Activated CD4-positive, alpha-beta T cell treated with anti-CD3 and anti-CD28 coated beads, Interleukin-2, amount 50 U/mL, for 4 hours (primary cell): ENCODE data around the gene RASSF9.

ENCODE experiments used
- DNase-seq, 2 experiments: peaks; one replicate each; pipeline ENCODE4 v3.0.0-alpha.2; 2020

RASSF9 gene

GRCh38 chr12:85836197-85837090, at the start of gene RASSF9:
TSS of gene RASSF9 (minus strand) at chr12:85836409. CDS start at chr12:85836201, 208 bp downstream.
- no peak for DNase-seq

DNA sequence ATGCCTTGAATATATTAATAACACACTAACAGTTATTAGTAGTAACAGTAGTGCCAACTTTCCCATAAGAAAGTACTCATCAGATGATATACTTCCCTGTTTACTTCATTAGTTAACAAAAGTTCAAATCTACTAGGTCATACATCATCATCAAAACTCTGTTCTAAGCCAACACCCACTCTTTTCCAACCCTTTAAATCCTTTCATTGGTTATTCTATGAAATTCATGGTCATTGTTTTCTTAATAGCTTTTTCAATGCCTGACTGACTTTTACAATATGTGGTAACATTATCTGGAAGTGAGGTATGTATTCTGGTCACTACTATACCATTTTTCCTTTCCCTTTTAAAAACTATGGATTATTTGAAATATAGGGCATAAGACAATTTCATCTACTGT, 47.6 kb upstream of the RASSF9 start:
- no peak for DNase-seq

DNA sequence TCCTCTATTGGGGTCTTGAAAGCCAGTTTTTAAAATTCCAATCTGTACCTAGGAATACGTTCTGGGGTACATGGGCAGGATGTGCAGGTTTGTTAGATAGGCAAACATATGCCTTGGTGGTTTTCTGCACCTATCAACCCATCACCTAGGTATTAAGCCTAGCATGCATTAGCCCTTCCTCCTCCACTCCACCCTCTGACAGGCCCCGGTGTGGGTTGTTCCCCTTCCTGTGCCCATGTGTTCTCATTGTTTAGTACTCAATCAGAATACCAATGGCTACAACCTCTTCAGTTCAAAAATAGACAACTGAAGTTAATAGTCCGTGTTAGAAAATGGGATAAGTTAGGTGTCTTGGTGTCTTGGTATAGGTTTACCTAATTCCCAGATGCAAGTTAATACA, 41.2 kb upstream of the RASSF9 start:
- DNase-seq, result no peak

GRCh38 chr12:85874031-85874461, 37.8 kb upstream of the RASSF9 start, which contains the start of gene NTS:
TSS of gene NTS (plus strand) at chr12:85874295. CDS start at chr12:85874404, 109 bp downstream.
- DNase-seq, result no peak

GRCh38 chr12:85872497-85873091, 36.4 kb upstream of the RASSF9 start:
- DNase-seq, result no peak

- no peak for DNase-seq
Measured at GRCh38 chr12:85866986-85867776, 31.0 kb upstream of the RASSF9 start.

GRCh38 chr12:85865890-85866289, 29.7 kb upstream of the RASSF9 start:
- DNase-seq, result no peak

DNA sequence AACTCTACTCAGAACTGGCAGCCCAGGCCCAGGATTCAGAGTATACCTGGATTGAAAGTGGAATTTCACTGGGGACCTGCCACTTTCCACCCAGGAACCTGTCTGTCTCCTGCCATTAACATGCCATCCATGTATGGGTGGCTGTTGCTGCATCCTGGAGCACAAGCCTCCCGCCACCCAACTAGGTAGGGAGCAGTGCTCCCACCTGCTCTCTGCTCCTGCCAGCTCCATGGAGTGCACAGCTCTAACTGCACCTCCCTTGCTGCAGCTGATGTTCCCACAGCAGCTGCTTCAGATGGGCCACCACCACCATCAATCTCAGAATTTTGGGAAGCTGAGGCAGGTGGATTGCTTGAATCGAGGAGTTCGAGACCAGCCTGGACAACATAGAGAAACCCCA, 20.8 kb upstream of the RASSF9 start:
- no peak for DNase-seq

DNA sequence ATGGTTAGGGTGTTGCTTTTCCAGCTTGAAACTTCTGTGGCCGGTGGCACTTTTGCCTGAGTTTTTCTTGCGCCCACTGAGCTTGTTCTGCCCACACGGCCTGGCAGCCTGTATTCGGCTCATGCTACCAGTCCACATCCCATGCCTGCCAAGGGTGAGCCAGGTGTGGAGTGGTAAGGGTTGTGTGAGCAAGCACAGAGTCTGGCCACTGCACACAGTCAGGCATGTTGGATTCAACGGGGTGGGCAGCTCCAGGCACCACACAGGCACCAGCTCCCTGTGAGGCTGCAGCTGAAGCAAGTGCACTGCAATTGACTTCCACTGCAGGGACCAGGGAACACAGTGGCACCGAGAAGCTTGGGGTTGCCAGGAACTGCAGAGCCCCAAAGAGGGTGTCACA, 19.1 kb upstream of the RASSF9 start:
- DNase-seq, result no peak

DNA sequence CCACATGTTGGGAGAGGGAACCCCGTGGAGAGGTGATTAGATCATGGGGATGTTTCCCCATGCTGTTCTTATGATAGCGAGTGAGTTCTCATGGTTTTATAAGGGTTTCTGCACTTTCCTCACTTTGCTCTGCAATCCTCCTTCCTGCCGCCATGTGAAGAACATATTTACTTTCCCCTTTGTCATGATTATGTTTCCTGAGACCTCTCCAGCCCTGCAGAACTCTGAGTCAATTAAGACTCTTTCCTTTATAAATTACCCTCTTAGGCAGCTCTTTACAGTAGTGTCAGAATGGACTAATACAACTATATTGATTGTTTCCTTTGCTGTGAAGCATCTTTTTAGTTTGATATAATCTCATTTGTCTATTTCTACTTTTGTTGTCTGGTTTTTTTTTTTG, 13.1 kb upstream of the RASSF9 start:
- no peak for DNase-seq

DNA sequence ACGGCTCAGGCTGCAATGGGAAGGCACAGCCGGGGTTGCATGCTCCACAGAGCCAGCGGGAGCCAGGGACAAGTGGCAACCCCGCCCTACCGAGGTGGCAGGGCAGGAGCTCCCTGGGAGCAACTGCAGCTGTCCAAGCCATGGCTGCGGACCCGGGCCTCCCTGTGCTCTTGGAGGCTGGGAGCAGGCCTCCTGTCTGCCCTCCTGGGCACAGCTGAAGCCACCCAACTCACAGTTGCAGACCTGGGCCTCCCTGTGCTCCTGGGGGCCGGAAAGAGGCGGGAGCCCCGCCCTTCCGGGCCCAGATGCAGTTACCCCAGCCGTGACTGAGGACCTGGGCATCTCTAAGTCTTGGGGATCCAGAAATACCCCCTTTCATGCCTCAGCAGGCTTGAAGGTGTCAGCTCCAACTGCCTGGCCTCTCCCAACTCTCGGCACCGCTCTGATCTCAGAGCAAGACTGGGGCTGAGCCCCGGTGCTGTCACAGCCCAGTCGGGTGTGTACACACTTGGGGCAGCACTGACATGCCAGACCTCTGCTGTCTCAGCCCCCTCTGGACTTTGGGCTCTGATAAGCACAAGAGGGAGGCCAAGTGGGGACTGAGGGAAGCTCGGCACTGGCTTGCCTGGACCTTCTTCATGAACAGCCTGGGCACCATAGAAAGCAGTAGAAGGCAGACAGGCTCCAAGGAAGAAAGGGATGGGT, 7.5 kb upstream of the RASSF9 start:
- DNase-seq, result no peak

DNA sequence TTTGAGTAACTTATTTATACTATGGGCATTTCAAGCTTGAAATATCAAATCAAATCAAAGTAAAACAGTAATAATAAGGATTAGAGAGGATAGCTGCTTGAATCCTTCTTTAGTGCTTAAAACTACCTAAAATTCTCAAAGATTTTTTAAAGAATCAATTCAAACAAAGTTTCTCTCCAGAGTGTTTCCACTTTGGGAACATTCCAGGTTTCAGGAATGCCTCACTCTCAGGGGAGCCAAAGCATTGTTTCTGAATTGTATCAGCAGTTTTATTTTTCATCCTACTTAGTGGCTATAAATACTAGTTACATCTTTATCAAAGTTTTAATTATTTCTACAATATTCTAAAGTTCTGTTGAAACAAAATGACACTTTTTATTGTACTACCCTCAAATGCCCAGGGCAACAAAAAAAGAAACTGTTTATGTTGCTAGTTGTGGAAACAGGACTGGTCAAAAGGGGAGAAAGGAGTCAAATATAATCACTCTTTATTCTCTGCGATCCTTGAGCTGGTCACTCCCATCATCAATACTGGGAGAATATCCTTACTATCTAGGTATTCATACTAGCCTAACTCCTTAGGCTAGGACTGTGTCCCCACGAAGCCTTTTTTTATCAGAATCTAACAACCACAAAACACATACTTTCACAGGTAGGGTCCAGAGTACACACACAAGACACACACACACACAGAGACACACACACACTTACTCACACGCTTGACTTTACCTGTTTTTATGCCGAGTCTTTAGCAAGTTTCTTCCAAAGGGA, 598 bp downstream of the RASSF9 start:
- no peak for DNase-seq

GRCh38 chr12:85834378-85834777, 1.8 kb downstream of the RASSF9 start:
- DNase-seq, result no peak

DNA sequence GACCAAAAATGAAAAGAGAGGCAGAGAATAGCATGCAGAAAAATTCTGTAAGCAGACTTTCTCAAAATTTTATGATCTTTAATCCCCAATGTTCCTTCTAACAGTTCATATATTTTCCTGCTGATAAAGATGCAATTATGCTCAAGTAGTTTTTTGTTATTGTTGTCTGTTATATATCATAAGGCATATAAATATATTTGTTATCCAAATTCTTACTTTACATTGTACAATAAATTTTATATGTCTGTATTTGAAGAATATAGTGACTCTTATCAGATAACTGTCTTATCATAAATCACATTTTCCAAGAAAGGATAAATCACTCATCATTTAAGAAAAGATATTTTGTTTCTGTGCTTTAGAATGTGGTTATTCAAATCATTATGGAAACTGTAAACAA, 2.6 kb downstream of the RASSF9 start:
- DNase-seq, result no peak

DNA sequence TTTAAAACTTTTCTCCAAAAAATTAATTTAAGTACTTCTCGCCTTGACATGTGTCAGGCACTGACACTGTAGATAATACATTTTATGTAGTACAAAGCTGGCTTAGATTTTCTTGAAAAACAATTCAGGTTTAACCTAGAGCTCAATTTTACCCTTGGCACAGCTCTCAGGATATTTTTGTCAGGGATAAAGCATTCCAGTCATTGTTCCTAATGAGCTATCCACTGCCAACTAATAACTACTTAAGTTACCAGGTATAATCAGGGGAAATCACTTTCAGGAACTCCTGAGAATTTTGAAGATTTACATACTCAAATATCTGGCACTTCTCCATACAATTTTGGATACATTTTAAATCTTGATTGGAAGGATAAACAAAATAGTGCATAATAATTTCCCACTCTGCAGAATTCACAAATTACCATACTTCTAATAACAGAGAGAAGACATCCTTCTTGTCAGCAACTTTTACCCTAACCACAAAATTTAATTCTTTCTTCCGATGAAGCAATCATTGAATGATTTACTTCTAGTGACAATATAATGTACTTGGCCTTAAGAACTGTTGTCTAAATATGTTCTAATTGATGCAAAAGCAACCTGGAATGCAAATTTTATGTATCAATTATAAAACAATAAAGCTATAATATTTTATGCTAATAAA, 4.8 kb downstream of the RASSF9 start:
- no peak for DNase-seq

GRCh38 chr12:85829391-85829790, 6.8 kb downstream of the RASSF9 start:
- DNase-seq, result no peak

GRCh38 chr12:85828576-85828975, 7.6 kb downstream of the RASSF9 start:
- DNase-seq, result no peak

DNA sequence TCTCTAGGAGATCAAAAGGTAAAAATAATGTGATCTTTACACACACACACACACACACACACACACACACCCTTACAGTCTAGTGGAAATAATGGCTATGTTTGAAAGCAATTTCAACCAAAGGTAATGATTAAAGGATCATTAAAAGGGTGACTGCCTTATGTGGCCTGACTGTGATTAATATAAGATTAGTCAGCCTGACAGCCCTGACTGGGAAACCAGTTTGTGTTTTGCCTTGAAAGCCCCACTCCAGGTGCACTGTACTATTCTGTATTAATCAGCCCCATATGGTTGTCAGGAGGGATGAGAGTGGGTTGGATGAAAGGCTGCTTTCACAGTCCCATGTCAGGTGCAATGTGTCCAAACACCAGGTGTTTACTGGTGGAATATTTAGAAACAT, 10.5 kb downstream of the RASSF9 start:
- DNase-seq, result no peak

DNA sequence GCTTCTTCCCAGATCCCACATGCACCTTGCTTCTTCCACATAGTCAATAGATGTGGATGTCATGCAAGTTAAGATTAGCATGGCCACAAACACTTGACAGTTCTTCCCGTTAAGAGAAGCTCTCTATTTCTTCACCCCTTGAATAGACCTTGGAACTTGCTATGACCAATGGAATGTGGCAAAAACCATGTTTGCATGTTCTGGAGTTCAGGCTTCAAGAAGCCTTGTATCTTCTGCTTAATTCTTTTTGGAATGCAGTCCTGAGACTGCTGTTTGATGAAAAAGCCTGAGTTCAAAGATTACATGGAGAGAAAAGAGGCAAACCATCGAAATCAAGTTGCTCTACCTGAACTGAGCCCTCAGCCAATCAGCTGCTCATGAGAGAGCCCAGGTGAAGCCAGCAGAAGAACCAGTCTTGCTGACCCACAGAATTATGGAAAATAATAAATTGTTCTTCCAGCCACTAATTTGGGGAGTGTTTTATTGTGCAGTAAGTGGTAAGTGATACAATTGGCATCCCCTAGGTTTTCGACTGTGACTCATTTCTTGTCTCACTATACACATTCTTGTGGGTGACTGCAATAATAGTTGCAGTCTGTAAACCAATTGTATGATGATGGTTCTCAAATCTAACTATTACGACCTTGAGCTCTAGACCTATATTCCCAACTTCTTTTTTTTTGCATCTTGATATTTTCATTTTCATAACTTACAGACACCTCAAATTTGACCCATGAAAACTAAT, 12.6 kb downstream of the RASSF9 start:
- DNase-seq, result no peak

DNA sequence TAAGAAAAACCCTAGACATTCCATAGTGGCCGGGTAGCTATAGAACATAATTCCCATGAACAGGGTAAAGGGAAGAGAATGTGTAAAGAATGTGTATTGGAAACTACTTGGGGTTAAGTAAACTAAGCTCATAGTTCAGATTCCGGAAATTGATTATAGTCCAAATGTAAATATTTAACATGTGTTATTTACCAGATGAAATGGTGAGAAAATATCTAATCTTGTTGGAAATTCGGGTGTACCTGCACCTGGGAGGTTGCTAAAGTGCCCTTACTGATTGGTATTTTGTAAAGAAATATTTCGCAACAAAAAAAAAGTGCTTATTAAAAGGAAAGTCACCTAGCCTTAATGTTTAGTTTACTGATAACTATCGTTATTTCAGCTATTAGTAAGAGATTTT, 14.4 kb downstream of the RASSF9 start:
- no peak for DNase-seq

DNA sequence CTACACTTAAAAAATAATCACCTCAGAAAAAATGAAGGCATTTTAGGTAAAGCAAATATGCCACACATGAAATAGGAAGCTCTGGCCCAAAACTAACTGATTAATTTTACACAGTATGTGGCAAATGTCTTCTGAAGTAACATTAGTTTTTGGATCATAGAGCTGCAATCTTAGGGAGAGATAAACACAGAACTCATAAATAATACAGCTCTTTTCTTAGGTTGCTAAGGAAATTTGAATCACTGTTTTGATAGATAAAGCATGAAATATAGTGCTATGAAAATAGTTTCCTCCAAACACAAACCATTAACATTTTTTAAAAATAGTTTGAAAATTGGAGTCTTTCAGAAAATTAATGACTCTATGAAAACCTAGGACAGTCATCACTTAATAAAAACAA, 15.0 kb downstream of the RASSF9 start:
- no peak for DNase-seq
